GM12801 (cell line): ENCODE data around the gene C12orf56.

ENCODE experiments used
- TF ChIP-seq, protein P1 (sequence below): IDR thresholded peaks from one replicate; pipeline ENCODE4 v1.5.1; 2011; ENCODE audit warnings: control low read depth; ENCODE audit not compliant: insufficient read length; ENCODE audit errors: extremely low read depth

Gene C12orf56

GRCh38 chr12:64419696-64420095 lies 29.1 kb upstream of the C12orf56 start:
- TF ChIP-seq, protein P1, sequence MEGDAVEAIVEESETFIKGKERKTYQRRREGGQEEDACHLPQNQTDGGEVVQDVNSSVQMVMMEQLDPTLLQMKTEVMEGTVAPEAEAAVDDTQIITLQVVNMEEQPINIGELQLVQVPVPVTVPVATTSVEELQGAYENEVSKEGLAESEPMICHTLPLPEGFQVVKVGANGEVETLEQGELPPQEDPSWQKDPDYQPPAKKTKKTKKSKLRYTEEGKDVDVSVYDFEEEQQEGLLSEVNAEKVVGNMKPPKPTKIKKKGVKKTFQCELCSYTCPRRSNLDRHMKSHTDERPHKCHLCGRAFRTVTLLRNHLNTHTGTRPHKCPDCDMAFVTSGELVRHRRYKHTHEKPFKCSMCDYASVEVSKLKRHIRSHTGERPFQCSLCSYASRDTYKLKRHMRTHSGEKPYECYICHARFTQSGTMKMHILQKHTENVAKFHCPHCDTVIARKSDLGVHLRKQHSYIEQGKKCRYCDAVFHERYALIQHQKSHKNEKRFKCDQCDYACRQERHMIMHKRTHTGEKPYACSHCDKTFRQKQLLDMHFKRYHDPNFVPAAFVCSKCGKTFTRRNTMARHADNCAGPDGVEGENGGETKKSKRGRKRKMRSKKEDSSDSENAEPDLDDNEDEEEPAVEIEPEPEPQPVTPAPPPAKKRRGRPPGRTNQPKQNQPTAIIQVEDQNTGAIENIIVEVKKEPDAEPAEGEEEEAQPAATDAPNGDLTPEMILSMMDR = no peak

DNA sequence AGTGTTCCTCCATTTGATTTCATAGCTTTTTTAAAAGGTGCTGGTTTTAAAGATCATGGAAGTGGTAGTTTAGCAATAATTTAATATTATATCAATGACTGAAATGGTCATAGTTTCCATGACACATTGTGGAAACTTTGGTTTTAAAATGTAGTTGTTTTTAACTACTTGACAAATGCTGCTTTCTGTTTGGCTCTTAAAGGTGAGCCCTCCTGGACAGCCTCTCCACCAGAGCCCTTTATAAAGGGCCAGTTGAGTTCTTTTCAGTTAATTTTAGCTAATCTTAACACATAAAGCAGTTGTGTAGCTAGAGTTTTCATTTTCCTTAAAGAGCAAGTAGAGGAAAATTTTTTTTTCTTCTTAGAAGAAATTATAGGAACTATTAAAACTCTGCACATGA lies 27.7 kb upstream of the C12orf56 start:
- TF ChIP-seq, protein P1 = no peak

DNA sequence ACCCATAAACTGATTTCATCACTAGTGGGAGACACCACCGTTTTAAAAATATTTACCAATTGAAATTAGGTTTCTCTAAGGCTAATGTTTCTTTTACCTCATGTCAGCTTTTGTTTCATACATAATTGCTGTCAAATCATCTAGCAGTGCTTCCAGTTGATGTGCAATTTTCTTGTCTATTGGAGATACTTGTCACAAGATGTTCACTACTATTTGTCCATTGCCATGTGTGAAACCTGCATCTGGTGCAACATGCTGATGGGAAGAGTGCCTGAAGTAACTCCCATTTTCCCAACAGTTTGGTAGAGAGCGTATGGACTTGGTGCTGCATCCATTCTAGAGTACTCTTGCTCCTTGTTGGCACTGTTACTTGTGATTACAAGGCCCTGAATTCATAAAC lies 23.3 kb upstream of the C12orf56 start:
- TF ChIP-seq, protein P1 = no peak

DNA sequence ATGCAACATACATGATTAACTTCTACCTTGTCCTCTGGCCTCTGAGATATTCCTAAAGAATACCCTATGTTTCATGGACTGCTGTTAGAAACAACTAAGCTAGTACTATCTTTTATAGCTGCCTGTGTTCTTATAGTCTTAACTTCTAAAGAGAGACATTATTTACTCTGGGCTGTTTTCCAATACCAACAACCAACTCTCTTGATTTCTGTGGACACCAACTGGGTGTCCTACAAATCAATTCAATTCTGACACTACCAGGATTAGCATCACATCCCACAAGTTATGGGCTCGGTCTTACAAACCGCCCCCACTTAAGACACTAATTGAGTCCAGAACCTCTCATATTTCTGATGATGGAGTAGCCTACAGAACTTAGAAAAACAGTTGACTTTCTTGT lies 21.9 kb upstream of the C12orf56 start:
- TF ChIP-seq, protein P1 = no peak

DNA sequence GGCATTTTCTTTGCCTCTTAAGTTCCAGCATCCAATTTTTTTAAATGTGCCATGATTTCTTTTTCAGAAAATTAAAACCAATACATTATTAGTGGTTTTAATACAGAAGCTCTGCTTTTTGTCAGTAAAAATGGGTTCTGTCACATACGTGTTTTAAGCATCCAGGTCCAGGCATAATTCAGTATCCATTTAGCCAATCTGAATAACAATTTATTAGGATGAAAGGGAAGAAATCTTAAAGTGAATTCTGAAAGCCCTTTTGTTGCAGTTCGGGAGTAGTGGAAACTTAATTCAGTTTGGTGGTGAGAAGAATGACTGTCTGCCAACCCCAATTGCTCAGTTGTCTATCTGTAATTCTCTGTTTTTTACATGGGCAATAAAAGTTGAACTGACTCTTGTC lies 20.9 kb upstream of the C12orf56 start:
- TF ChIP-seq, protein P1 = no peak

DNA sequence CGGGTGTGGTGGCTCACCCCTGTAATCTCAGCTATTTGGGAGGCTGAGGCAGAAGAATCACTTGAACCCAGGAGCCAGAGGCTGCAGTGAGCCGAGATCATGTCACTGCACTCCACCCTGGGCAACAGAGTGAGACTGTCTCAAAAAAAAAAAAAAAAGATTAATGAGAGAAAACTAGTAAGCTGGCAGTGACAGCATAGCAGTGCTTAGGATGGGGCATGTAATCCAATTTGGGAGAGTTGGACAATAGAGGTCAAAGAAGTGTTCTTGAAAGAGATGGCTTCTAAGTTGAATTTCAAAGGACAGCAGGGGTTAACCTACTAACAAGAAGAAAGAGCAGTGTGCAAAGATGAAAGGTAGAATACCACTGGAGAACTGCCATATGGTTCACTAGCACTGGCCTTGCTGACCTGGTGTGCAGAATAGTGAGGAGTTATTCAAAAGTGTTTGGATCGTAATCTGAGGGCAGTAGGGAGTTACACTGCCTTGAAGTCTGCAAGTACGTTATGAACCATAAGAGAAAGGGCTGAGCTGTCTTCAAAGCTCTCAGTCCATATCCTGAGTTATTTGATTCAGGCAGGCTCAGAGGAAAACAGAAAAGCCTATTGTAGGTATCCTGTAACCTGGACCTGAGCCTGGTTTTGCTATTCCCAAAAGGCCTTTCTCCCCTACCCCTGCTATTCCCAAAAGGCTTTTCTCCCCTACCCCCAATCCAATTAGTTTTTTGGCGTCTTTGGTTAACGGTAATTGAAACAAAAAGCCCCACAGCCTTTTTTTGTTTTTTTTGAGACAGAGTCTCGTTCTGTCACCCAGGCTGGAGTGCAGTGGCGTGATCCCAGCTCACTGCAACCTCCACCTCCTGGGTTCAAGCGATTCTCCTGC lies 17.0 kb upstream of the C12orf56 start:
- TF ChIP-seq, protein P1 = no peak

DNA sequence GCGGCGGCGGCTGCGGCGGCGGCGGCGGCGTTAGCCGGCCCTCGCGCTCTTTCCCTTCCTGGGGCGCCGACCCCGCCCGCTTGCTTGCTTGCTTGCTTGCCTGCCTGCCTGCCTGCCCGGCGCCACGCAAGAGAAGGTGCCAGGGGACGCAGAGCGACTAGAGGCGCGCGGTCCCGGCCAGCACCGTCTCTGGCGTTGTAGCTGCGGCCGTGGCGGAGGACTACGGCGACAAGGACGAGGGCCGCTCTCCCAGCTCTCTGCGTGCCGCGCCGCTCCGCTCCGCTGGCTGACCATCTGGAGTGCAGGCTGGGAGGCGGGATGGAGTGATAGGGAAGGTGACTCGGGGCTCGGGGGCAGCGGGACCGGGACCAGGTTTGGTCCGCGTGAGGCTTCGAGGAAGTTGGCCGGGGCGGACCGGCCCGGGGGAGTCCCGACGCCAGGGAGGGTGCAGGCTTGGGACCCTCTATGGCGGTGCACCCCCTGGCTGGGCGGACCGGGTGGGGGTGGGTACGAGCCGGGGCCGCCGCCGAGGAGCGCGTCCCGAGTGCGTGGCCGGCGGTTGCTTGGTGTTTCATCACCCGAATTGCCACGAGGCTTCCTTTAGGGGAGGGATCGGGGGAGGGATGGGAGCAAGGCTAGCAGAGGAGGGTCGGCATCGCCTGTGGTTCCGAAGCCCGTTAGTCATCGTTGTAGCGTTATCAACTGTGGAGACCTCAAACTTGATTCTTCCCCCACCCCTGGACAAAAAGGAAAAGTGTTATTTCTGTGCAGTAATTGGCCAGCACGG lies 14.1 kb upstream of the C12orf56 start:
- TF ChIP-seq, protein P1 = no peak
